Testis (tissue), 2 donors: ENCODE results near the gene DIAPH3.

Source experiments
- POLR2A ChIP-seq: fragments of 450-650 bp; IDR thresholded peaks from one replicate; pipeline ENCODE4 v1.6.1; 2017; ENCODE audit warnings: antibody characterized with exemption, mild to moderate bottlenecking, moderate library complexity
- TF ChIP-seq, protein P1 (sequence below), 3 experiments: fragments of 450-650 bp in 2 of 3; fragments of 200-600 bp in 1 of 3; sonication (generic) in 1 of 3; IDR thresholded peaks; one replicate each; pipeline ENCODE4 v1.5.1; 2016 to 2019; ENCODE audit warnings: antibody characterized with exemption in 3 of 3, mild to moderate bottlenecking in 2 of 3, moderate library complexity in 1 of 3

DNA sequence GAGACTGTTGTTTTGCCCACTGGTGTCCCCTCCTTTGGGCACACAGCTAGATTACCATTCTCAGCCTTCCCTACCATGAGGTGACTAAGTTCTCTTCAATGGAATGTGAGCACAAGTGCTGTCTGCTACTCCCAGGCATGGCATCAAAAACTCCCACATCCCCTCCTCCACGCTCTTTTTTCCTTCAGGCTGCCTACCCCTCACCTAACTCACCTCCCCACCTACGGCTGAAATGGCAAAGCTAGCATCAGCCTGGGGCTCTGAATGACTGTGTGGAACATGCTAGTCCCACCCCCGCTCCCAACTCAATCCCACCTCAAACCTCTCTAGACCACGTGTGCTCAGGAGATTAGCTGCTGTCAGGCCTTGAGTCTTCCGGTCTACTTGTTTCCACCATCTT lies 512.2 kb downstream of the DIAPH3 start:
- TF ChIP-seq, protein P1, sequence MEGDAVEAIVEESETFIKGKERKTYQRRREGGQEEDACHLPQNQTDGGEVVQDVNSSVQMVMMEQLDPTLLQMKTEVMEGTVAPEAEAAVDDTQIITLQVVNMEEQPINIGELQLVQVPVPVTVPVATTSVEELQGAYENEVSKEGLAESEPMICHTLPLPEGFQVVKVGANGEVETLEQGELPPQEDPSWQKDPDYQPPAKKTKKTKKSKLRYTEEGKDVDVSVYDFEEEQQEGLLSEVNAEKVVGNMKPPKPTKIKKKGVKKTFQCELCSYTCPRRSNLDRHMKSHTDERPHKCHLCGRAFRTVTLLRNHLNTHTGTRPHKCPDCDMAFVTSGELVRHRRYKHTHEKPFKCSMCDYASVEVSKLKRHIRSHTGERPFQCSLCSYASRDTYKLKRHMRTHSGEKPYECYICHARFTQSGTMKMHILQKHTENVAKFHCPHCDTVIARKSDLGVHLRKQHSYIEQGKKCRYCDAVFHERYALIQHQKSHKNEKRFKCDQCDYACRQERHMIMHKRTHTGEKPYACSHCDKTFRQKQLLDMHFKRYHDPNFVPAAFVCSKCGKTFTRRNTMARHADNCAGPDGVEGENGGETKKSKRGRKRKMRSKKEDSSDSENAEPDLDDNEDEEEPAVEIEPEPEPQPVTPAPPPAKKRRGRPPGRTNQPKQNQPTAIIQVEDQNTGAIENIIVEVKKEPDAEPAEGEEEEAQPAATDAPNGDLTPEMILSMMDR (IDR thresholded peaks at IDR 0.05): no peak
- no peak for TF ChIP-seq POLR2A
